ENCODE measurements around the gene HSD17B11.
"Not testable (repeated sequence)": the region's sequence is repeated elsewhere in the genome, so short reads cannot be mapped to it uniquely, and the experiment has no call there.

The HSD17B11 gene

DNA sequence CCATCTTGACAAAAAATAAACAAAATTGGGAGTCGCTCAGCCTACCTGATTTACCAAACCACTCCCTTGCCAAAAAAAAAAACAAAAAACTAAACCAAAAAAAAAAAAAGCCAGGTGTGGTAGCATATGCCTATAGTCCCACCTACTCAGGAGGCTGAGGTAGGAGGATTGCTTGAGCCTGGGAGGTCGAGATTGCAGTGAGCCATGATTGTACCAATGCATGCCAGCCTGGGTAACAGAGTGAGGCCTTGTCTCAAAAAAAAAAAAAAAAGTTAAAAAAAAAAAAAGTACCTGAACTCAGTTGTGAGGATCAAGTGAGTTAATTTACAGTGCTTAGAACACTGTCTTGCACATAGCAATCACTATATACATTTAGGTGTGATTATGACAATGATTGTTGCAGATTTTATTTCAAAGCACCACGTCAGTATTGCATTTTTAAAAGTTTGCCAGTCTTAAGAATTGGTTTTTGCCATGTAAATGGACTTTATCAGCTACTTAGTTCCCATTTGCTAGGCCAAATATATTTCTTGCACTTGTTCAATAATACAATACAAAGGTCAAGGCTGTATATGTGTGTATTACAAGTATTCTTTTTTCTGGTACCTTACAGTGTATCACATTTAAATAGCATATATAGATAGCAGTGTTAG is 36.0 kb upstream of the HSD17B11 start:
- H3K27me3 ChIP-seq = no peaks in the 10 kb centered on the region
- H3K4me3 ChIP-seq (ENCODE audit: low read depth, low read length) = no peak overlapping the region
- no peak for DNase-seq
- H3K4me1 ChIP-seq = peaks cover 2% of the 10 kb centered on the region; the same call in 1 of the 2 replicates
- H3K36me3 ChIP-seq = no peaks in the 10 kb centered on the region
- no peaks in the 10 kb centered on the region; the same call in 1 of the 2 replicates for H3K9me3 ChIP-seq
- TF ChIP-seq CTCF (IDR thresholded peaks at IDR 0.05; ENCODE audit: low read depth, low read length) = no peak

- no peak for TF ChIP-seq CTCF (IDR thresholded peaks at IDR 0.05; ENCODE audit: low read depth, low read length)
- H3K4me3 ChIP-seq (ENCODE audit: low read depth, low read length) = no peak overlapping the region
- DNase-seq = no peak
- H3K4me1 ChIP-seq = peaks cover 2% of the 10 kb centered on the region; the same call in 1 of the 2 replicates
- no peaks in the 10 kb centered on the region for H3K36me3 ChIP-seq
- H3K27me3 ChIP-seq = no peaks in the 10 kb centered on the region
- H3K9me3 ChIP-seq = no peaks in the 10 kb centered on the region
Observed at GRCh38 chr4:87425711-87426110, 34.7 kb upstream of the HSD17B11 start.

DNA sequence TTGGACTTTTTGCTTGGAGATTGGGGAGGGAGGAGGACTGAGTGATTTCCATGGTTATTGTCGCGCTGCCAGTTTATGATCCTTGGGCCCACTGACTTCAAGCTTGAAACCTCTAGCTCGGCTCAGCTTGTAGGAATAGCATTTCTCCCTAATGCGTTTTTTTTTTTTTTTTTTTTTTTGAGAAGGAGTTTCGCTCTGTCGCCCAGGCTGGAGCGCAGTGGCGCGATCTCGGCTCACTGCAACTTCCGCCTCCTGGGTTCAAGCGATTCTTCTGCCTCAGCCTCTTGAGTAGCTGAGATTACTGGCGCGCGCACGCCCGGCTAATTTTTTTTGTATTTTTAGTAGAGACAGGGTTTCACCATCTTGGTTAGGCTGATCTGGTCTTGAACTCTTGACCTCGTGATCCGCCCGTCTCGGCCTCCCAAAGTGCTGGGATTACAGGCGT is 33.1 kb upstream of the HSD17B11 start:
- H3K9me3 ChIP-seq, DNase-seq, H3K27me3 ChIP-seq, H3K36me3 ChIP-seq, H3K4me1 ChIP-seq: not testable (repeated sequence)
- peak overlapping the region; percentile 86 for H3K4me3 ChIP-seq (ENCODE audit: low read depth, low read length)

GRCh38 chr4:87423317-87424098 is 32.5 kb upstream of the HSD17B11 start:
- Histone ChIP-seq H3K9me3 (no peaks in the 10 kb centered on the region), H3K4me3 (ENCODE audit: low read depth, low read length) (peak overlapping the region; percentile 86), H3K4me1 (peaks cover 2% of the 10 kb centered on the region; the same call in 1 of the 2 replicates), H3K36me3 (no peaks in the 10 kb centered on the region), H3K27me3 (no peaks in the 10 kb centered on the region)
- no peak for TF ChIP-seq CTCF (IDR thresholded peaks at IDR 0.05; ENCODE audit: low read depth, low read length)
- peak; percentile 77 for DNase-seq

DNA sequence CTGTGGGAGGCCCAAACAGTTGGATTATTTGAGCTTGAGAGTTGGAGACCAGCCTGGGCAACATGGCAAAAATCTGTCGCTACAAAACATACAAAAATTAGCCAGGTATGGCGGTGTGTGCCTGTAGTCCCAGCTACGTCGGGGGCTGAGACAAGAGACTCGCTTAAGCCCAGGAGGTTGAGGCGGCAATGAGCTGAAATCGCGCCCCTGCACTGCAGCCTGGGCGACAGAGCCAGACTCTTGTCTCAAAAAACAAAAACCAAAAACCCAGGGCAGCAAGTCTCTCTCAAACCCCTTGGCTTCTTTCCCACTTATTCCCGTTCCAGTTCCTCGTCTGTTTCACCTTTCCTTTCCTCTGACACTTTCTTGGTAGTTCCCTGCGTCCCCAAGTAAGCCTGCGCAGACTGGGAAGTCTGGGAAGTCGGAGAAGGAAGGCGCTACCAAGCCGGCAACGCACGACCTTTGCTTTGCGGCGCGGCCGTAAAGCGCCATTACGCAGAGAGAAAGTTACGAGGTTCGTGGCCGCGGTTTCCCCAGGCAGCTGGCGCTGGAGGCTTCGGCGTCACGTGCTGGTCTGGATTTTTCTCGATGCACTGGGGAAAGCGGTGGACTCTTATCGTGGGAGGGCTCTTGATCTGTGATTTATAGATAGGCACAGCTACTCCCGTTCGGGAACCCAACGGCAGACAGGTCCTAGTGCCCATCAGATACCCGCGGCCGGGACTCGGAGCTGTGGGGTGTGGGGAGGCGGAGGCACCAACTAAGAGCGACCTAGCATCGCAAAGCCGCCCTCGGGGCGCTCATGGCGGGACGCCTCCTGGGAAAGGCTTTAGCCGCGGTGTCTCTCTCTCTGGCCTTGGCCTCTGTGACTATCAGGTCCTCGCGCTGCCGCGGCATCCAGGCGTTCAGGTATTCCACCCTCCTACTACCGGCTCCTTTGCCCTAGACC is 31.4 kb upstream of the HSD17B11 start, which contains the start of gene NUDT9:
Gene NUDT9, plus strand, starts transcription at position 470 of the 949 bp plus-strand sequence. Its CDS starts 333 bp downstream, at position 803.
- Histone ChIP-seq H3K27me3 (no peaks in the 10 kb centered on the region), H3K4me3 (ENCODE audit: low read depth, low read length) (peak within 1 kb of the TSS; percentile 86), H3K9me3 (no peaks in the 10 kb centered on the region), H3K36me3 (no peaks in the 10 kb centered on the region), H3K4me1 (peaks cover 2% of the 10 kb centered on the region; the same call in 1 of the 2 replicates)
- peak; percentile 95 for DNase-seq
- TF ChIP-seq CTCF (IDR thresholded peaks at IDR 0.05; ENCODE audit: low read depth, low read length) = no peak

- Histone ChIP-seq H3K4me1 (peaks cover 2% of the 10 kb centered on the region; the same call in 1 of the 2 replicates), H3K9me3 (no peaks in the 10 kb centered on the region), H3K27me3 (no peaks in the 10 kb centered on the region), H3K36me3 (no peaks in the 10 kb centered on the region), H3K4me3 (ENCODE audit: low read depth, low read length) (no peak overlapping the region)
- no peak for DNase-seq
- no peak for TF ChIP-seq CTCF (IDR thresholded peaks at IDR 0.05; ENCODE audit: low read depth, low read length)
Observed at GRCh38 chr4:87420276-87420830, 29.4 kb upstream of the HSD17B11 start.
